SU-DHL-6 (cell line): ENCODE results near the gene LATS2.
"Not testable (repeated sequence)": the region's sequence is repeated elsewhere in the genome, so short reads cannot be mapped to it uniquely, and the experiment has no call there.

Experiments used
- H2AFZ ChIP-seq: fragments of 200-600 bp; sonication (generic); 2 replicates; pipeline ENCODE4 v1.6.1; 2014; ENCODE audit warnings: low read depth, mild to moderate bottlenecking, moderate library complexity, mixed read lengths, antibody characterized with exemption, low read length; ENCODE audit not compliant: severe bottlenecking
- H3F3A ChIP-seq: fragments of 200-600 bp; shearing (Covaris generic); 2 replicates; pipeline ENCODE4 v1.6.0; 2016; ENCODE audit warnings: antibody characterized with exemption, mild to moderate bottlenecking; ENCODE audit not compliant: insufficient read depth
- H3K27ac ChIP-seq: fragments of 200-600 bp; sonication (generic); 2 replicates; pipeline ENCODE4 v1.5.1; 2016; ENCODE audit warnings: low read depth, mild to moderate bottlenecking, low read length, moderate library complexity, mixed read lengths
- H3K27me3 ChIP-seq: fragments of 200-600 bp; sonication (generic), shearing (Covaris generic); 2 replicates; pipeline ENCODE4 v1.6.0; 2014; ENCODE audit warnings: mild to moderate bottlenecking, low read length
- H3K36me3 ChIP-seq: fragments of 200-600 bp; sonication (generic); 2 replicates; pipeline ENCODE4 v1.6.1; 2014; ENCODE audit warnings: mild to moderate bottlenecking, low read length, mixed read lengths
- H3K4me2 ChIP-seq: fragments of 300-600, 200-600 bp; shearing (Covaris generic), sonication (generic); 2 replicates; pipeline ENCODE4 v1.6.0; 2014; ENCODE audit warnings: low read length, low read depth, mild to moderate bottlenecking; ENCODE audit not compliant: poor library complexity, severe bottlenecking
- H3K4me3 ChIP-seq: fragments of 200-600 bp; sonication (generic); 2 replicates; pipeline ENCODE4 v1.5.1; 2014; ENCODE audit warnings: antibody characterized with exemption, low read length, mild to moderate bottlenecking, mixed read lengths; ENCODE audit not compliant: insufficient read depth, poor library complexity, severe bottlenecking
- H3K79me2 ChIP-seq: fragments of 200-600 bp; sonication (generic); 2 replicates; pipeline ENCODE4 v1.6.1; 2014; ENCODE audit warnings: mild to moderate bottlenecking, low read length, moderate library complexity; ENCODE audit not compliant: insufficient read depth
- H3K9ac ChIP-seq: fragments of 200-600 bp; sonication (generic); 2 replicates; pipeline ENCODE4 v1.7.0; 2014; ENCODE audit warnings: mild to moderate bottlenecking, low read length
- H3K9me2 ChIP-seq: fragments of 200-600 bp; sonication (generic); replicated peaks from 2 replicates; pipeline ENCODE4 v1.6.1; 2014; ENCODE audit warnings: low read length; ENCODE audit not compliant: insufficient read depth
- H3K9me3 ChIP-seq: fragments of 200-600 bp; sonication (generic); 2 replicates; pipeline ENCODE4 v1.6.1; 2014; ENCODE audit warnings: low read length, mixed read lengths; ENCODE audit not compliant: insufficient read depth
- H4K20me1 ChIP-seq: fragments of 200-600 bp; sonication (generic); 2 replicates; pipeline ENCODE4 v1.6.1; 2014; ENCODE audit warnings: low read depth, mild to moderate bottlenecking, antibody characterized with exemption, low read length, moderate library complexity, mixed read lengths
- CTCF ChIP-seq: fragments of 200-600 bp; sonication (generic); IDR thresholded peaks from one replicate; pipeline ENCODE4 v1.5.1; 2017; ENCODE audit warnings: antibody characterized with exemption, mild to moderate bottlenecking, low read length, moderate library complexity; ENCODE audit not compliant: insufficient read depth, poor library complexity, severe bottlenecking
- EZH2phosphoT487 ChIP-seq: fragments of 200-600 bp; sonication (generic), shearing (Covaris generic); conservative IDR thresholded peaks from 2 replicates; pipeline ENCODE4 v1.6.1; 2018; ENCODE audit warnings: mild to moderate bottlenecking, antibody characterized with exemption, low read length, moderate library complexity, mixed read lengths

Gene LATS2

GRCh38 chr13:20945952-20946383 lies 115.4 kb downstream of the LATS2 start:
- no peak overlapping the region for H3K9ac ChIP-seq
- H3K36me3 ChIP-seq: no peaks in the 10 kb centered on the region
- no peak overlapping the region for H3K4me2 ChIP-seq
- no peak overlapping the region for H3K4me3 ChIP-seq
- H2AFZ ChIP-seq: no peak overlapping the region
- TF ChIP-seq CTCF (no peak), EZH2phosphoT487 (no peak)
- H3K9me2 ChIP-seq: no peaks in the 10 kb centered on the region
- no peaks in the 10 kb centered on the region for H4K20me1 ChIP-seq
- H3K27me3 ChIP-seq: no peaks in the 10 kb centered on the region
- H3K27ac ChIP-seq: no peak overlapping the region
- H3K79me2 ChIP-seq: no peaks in the 10 kb centered on the region
- H3F3A ChIP-seq: no peaks in the 10 kb centered on the region
- no peaks in the 10 kb centered on the region for H3K9me3 ChIP-seq

- Histone ChIP-seq H3K4me3 (no peak overlapping the region), H3K4me2 (no peak overlapping the region), H2AFZ (no peak overlapping the region)
Measured at GRCh38 chr13:20942938-20943559, 118.3 kb downstream of the LATS2 start.

GRCh38 chr13:20940511-20940910 lies 120.9 kb downstream of the LATS2 start:
- not testable (repeated sequence) for H3K4me2 ChIP-seq, H3K27me3 ChIP-seq

More at GRCh38 chr13:20942938-20943559, 118.3 kb downstream of the LATS2 start:
- H4K20me1 ChIP-seq: no peaks in the 10 kb centered on the region
- no peaks in the 10 kb centered on the region for H3K9me3 ChIP-seq
- H3K79me2 ChIP-seq: no peaks in the 10 kb centered on the region
- H3K36me3 ChIP-seq: no peaks in the 10 kb centered on the region
- H3K27ac ChIP-seq: no peak overlapping the region
- TF ChIP-seq CTCF: no peak
- TF ChIP-seq EZH2phosphoT487: no peak
- no peaks in the 10 kb centered on the region for H3F3A ChIP-seq
- no peaks in the 10 kb centered on the region for H3K9me2 ChIP-seq
- no peak overlapping the region for H3K9ac ChIP-seq
- H3K27me3 ChIP-seq: no peaks in the 10 kb centered on the region

GRCh38 chr13:20940083-20940482 lies 121.3 kb downstream of the LATS2 start:
- Histone ChIP-seq H3K9ac (no peak overlapping the region), H4K20me1 (no peaks in the 10 kb centered on the region), H3F3A (no peaks in the 10 kb centered on the region), H3K27me3 (no peaks in the 10 kb centered on the region), H3K4me3 (no peak overlapping the region), H3K9me3 (no peaks in the 10 kb centered on the region), H3K9me2 (no peaks in the 10 kb centered on the region), H3K27ac (no peak overlapping the region), H3K36me3 (no peaks in the 10 kb centered on the region), H3K4me2 (no peak overlapping the region), H2AFZ (no peak overlapping the region), H3K79me2 (no peaks in the 10 kb centered on the region)
- no peak for TF ChIP-seq CTCF
- TF ChIP-seq EZH2phosphoT487: no peak

More at GRCh38 chr13:20940511-20940910, 120.9 kb downstream of the LATS2 start:
- not testable (repeated sequence) for H3K79me2 ChIP-seq, H2AFZ ChIP-seq, H3K36me3 ChIP-seq, H3K9me2 ChIP-seq, H3K9ac ChIP-seq, H3F3A ChIP-seq, H3K9me3 ChIP-seq, H3K4me3 ChIP-seq, H3K27ac ChIP-seq, H4K20me1 ChIP-seq
